Caco-2 (cell line): Measurements from ENCODE around the gene TACR1. TPM values are rescaled to one million over a fixed set of nuclear protein-coding genes. Genes with fewer than 3 reads are reported as not detected.

Experiments used
- BruUV-seq: library from RNA; stranded (reverse); fragments of 400-500 nt; replicated peaks from 2 replicates; lab custom pipeline; 2021; lab: Mats Ljungman, UMichigan
- CTCF ChIA-PET: fragments of 300-600 bp; sonication (Branson Sonifier 250); formaldehyde crosslinking; loops from one replicate; lab custom pipeline; 2022; ENCODE audit warnings: antibody characterized with exemption; lab: Charles Lee
- POLR2A ChIA-PET: fragments of 300-600 bp; sonication (Branson Sonifier 250); formaldehyde crosslinking; loops from one replicate; lab custom pipeline; 2022; ENCODE audit warnings: antibody characterized with exemption; lab: Charles Lee
- DNase-seq, 2 experiments: peaks; one replicate each; pipeline versions ENCODE4 v3.0.0 to v3.0.0-alpha.2; 2020 to 2022
- H3K27me3 ChIP-seq: replicated peaks from 2 replicates; pipeline ENCODE4 v1.6.0; 2011; ENCODE audit warnings: low read length; ENCODE audit not compliant: control insufficient read depth, insufficient read depth
- H3K36me3 ChIP-seq: 2 replicates; pipeline ENCODE4 v1.5.1; 2011; ENCODE audit warnings: low read length; ENCODE audit not compliant: control insufficient read depth, insufficient read depth
- H3K4me1 ChIP-seq: fragments of 250-450 bp; sonication (Bioruptor Pico); 2 replicates; pipeline ENCODE4 v1.5.1; 2020; ENCODE audit warnings: mild to moderate bottlenecking
- H3K4me3 ChIP-seq: 2 replicates; pipeline ENCODE4 v1.5.1; 2011; ENCODE audit warnings: low read depth, mild to moderate bottlenecking, control low read depth, low read length
- H3K9me3 ChIP-seq: fragments of 250-450 bp; sonication (Bioruptor Pico); 2 replicates; pipeline ENCODE4 v1.5.1; 2020; ENCODE audit warnings: mild to moderate bottlenecking, moderate library complexity
- H3K27ac Mint-ChIP-seq: one replicate; pipeline ENCODE4 v1.8.0; 2022; ENCODE audit warnings: mixed read lengths; ENCODE audit not compliant: unreplicated experiment
- H3K27me3 Mint-ChIP-seq: one replicate; pipeline ENCODE4 v1.8.0; 2022; ENCODE audit warnings: mixed read lengths; ENCODE audit not compliant: insufficient read depth, unreplicated experiment
- H3K36me3 Mint-ChIP-seq: one replicate; pipeline ENCODE4 v1.8.0; 2022; ENCODE audit warnings: mild to moderate bottlenecking, mixed read lengths; ENCODE audit not compliant: insufficient read depth, unreplicated experiment
- H3K4me1 Mint-ChIP-seq: one replicate; pipeline ENCODE4 v1.8.0; 2022; ENCODE audit warnings: low read depth, mixed read lengths; ENCODE audit not compliant: unreplicated experiment
- H3K4me3 Mint-ChIP-seq: one replicate; pipeline ENCODE4 v1.8.0; 2022; ENCODE audit warnings: mild to moderate bottlenecking, moderate library complexity, mixed read lengths; ENCODE audit not compliant: unreplicated experiment
- H3K9me3 Mint-ChIP-seq: one replicate; pipeline ENCODE4 v1.8.0; 2022; ENCODE audit warnings: mixed read lengths; ENCODE audit not compliant: unreplicated experiment
- CTCF ChIP-seq, 2 experiments: fragments of 200-600 bp in 1 of 2; IDR thresholded peaks; 1 replicate in 1 of 2; 2 replicates in 1 of 2; pipeline versions ENCODE4 v1.5.1 to v1.8.0; 2011 to 2022; ENCODE audit warnings: antibody characterized with exemption in 1 of 2, control low read depth in 1 of 2, inconsistent platforms in 1 of 2, low read depth in 1 of 2, low read length in 1 of 2, mild to moderate bottlenecking in 1 of 2, moderate library complexity in 1 of 2; ENCODE audit not compliant: insufficient read depth in 1 of 2, severe bottlenecking in 1 of 2, unreplicated experiment in 1 of 2
- intact Hi-C: fragments of 100-400 bp; cut with micrococcal nuclease; formaldehyde crosslinking; loops from one replicate; pipeline ENCODE4 v1.10.0; 2022; ENCODE audit not compliant: unreplicated experiment
- total RNA-seq: library from RNA; stranded (reverse); gene quantifications from 2 replicates; pipeline ENCODE4 v1.2.3, GENCODE V29; 2022

TACR1 gene
- total RNA-seq, 1 experiment from 2014 or later: 0.07 TPM

GRCh38 chr2:75182606-75183005 lies 16.7 kb downstream of the TACR1 start:
- ChIA-PET CTCF (no interaction called here), POLR2A (no interaction called here)
- Histone ChIP-seq H3K36me3 (no peaks in the 10 kb centered on the region), H3K4me1 (no peaks in the 10 kb centered on the region), H3K27me3 (no peaks in the 10 kb centered on the region), H3K9me3 (no peaks in the 10 kb centered on the region), H3K4me3 (no peak overlapping the region)
- H3K36me3 Mint-ChIP-seq: no peaks in the 10 kb centered on the region
- H3K27ac Mint-ChIP-seq: no peak overlapping the region
- no peak for TF ChIP-seq CTCF (IDR thresholded peaks at IDR 0.05; ENCODE audit: insufficient read depth in 1 of 2, low read depth in 1 of 2, low read length in 1 of 2, severe bottlenecking in 1 of 2, unreplicated experiment in 1 of 2)
- H3K4me1 Mint-ChIP-seq: no peaks in the 10 kb centered on the region
- BruUV-seq: no TSS peak
- no peak overlapping the region for H3K4me3 Mint-ChIP-seq
- no peaks in the 10 kb centered on the region for H3K9me3 Mint-ChIP-seq
- intact Hi-C loops: no loop called here
- no peak for DNase-seq
- no peaks in the 10 kb centered on the region for H3K27me3 Mint-ChIP-seq

GRCh38 chr2:75180476-75180875 lies 18.8 kb downstream of the TACR1 start:
- Histone ChIP-seq H3K9me3 (no peaks in the 10 kb centered on the region), H3K36me3 (no peaks in the 10 kb centered on the region), H3K4me3 (no peak overlapping the region), H3K27me3 (no peaks in the 10 kb centered on the region), H3K4me1 (no peaks in the 10 kb centered on the region)
- BruUV-seq: no TSS peak
- no peaks in the 10 kb centered on the region for H3K27me3 Mint-ChIP-seq
- H3K4me1 Mint-ChIP-seq: no peaks in the 10 kb centered on the region
- H3K4me3 Mint-ChIP-seq: no peak overlapping the region
- no peak for TF ChIP-seq CTCF (IDR thresholded peaks at IDR 0.05; ENCODE audit: insufficient read depth in 1 of 2, low read depth in 1 of 2, low read length in 1 of 2, severe bottlenecking in 1 of 2, unreplicated experiment in 1 of 2)
- H3K36me3 Mint-ChIP-seq: no peaks in the 10 kb centered on the region
- intact Hi-C loops: no loop called here
- H3K9me3 Mint-ChIP-seq: no peaks in the 10 kb centered on the region
- DNase-seq: no peak
- POLR2A ChIA-PET: no interaction called here
- CTCF ChIA-PET: interaction anchor here (0.6 kb wide), 1 partner anchor 364 kb away, joined by 3 read pairs; no protein-coding TSS in a partner anchor
- H3K27ac Mint-ChIP-seq: no peak overlapping the region

GRCh38 chr2:75177427-75177826 lies 21.9 kb downstream of the TACR1 start:
- no peaks in the 10 kb centered on the region for H3K9me3 ChIP-seq
- no peak overlapping the region for H3K4me3 ChIP-seq
- TF ChIP-seq CTCF (IDR thresholded peaks at IDR 0.05; ENCODE audit: insufficient read depth in 1 of 2, low read depth in 1 of 2, low read length in 1 of 2, severe bottlenecking in 1 of 2, unreplicated experiment in 1 of 2): no peak
- H3K36me3 ChIP-seq: no peaks in the 10 kb centered on the region
- BruUV-seq: no TSS peak
- CTCF ChIA-PET: no interaction called here
- Mint-ChIP-seq H3K4me1 (no peaks in the 10 kb centered on the region), H3K27ac (no peak overlapping the region), H3K36me3 (no peaks in the 10 kb centered on the region), H3K27me3 (no peaks in the 10 kb centered on the region), H3K9me3 (no peaks in the 10 kb centered on the region), H3K4me3 (no peak overlapping the region)
- DNase-seq: no peak
- POLR2A ChIA-PET: no interaction called here
- no peaks in the 10 kb centered on the region for H3K4me1 ChIP-seq
- intact Hi-C loops: no loop called here
- H3K27me3 ChIP-seq: no peaks in the 10 kb centered on the region
